Endothelial cell of umbilical vein (primary cell): ENCODE results near the gene TBC1D7.

ENCODE experiments used
- EZH2 ChIP-seq: IDR thresholded peaks from 2 replicates; pipeline ENCODE4 v1.6.1; 2012; ENCODE audit warnings: borderline replicate concordance, low read depth, mild to moderate bottlenecking, moderate library complexity, low read length, inconsistent platforms; ENCODE audit not compliant: severe bottlenecking
- POLR2A ChIP-seq: IDR thresholded peaks from 2 replicates; pipeline ENCODE4 v1.6.1; 2012; ENCODE audit warnings: low read depth, mild to moderate bottlenecking, control low read depth, low read length
- POLR2AphosphoS5 ChIP-seq: IDR thresholded peaks from 2 replicates; pipeline ENCODE4 v1.6.1; 2012; ENCODE audit warnings: low read depth, mild to moderate bottlenecking, control low read depth, low read length, moderate library complexity; ENCODE audit not compliant: insufficient read depth
- TF ChIP-seq, protein P1 (sequence below), 2 donors: IDR thresholded peaks; 1 replicate in 1 of 2; 2 replicates in 1 of 2; pipeline ENCODE4 v1.5.1; 2011; ENCODE audit warnings: low read length in 2 of 2, mild to moderate bottlenecking in 2 of 2, moderate library complexity in 2 of 2, control low read depth in 1 of 2, inconsistent platforms in 1 of 2, low read depth in 1 of 2; ENCODE audit not compliant: insufficient read depth in 1 of 2; ENCODE audit errors: extremely low read depth in 1 of 2
- TF ChIP-seq, protein P2 (sequence below): IDR thresholded peaks from 2 replicates; pipeline ENCODE4 v1.6.1; 2011; ENCODE audit not compliant: insufficient read depth, insufficient read length

DNA sequence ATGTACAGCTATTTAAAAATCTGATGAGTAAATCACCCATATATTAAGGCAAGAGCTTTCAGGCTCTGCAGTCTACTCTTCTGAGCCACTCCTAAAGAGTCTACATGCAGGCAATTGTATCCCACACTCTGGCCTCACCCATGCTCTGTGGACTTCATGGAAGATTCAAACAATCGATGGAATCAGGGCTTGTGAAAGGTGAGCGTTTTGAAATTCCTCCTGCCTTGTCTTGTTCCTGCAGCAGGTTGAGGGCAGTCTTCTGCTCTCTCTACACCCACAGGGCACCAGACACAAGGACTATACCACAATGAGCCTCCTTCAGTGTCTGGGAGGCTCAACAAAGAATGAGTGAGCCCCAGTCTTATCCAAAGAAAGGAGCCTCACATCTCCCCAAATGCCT, 51.1 kb downstream of the TBC1D7 start:
- TF ChIP-seq, protein P1, sequence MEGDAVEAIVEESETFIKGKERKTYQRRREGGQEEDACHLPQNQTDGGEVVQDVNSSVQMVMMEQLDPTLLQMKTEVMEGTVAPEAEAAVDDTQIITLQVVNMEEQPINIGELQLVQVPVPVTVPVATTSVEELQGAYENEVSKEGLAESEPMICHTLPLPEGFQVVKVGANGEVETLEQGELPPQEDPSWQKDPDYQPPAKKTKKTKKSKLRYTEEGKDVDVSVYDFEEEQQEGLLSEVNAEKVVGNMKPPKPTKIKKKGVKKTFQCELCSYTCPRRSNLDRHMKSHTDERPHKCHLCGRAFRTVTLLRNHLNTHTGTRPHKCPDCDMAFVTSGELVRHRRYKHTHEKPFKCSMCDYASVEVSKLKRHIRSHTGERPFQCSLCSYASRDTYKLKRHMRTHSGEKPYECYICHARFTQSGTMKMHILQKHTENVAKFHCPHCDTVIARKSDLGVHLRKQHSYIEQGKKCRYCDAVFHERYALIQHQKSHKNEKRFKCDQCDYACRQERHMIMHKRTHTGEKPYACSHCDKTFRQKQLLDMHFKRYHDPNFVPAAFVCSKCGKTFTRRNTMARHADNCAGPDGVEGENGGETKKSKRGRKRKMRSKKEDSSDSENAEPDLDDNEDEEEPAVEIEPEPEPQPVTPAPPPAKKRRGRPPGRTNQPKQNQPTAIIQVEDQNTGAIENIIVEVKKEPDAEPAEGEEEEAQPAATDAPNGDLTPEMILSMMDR (IDR thresholded peaks at IDR 0.05; ENCODE audit: extremely low read depth in 1 of 2, insufficient read depth in 1 of 2, low read depth in 1 of 2, low read length in 2 of 2), result no peak
- no peak for TF ChIP-seq POLR2A
- no peak for TF ChIP-seq POLR2AphosphoS5
- TF ChIP-seq, protein P2, sequence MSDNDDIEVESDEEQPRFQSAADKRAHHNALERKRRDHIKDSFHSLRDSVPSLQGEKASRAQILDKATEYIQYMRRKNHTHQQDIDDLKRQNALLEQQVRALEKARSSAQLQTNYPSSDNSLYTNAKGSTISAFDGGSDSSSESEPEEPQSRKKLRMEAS, result no peak
- no peak for TF ChIP-seq EZH2
